Endometrial microvascular endothelial cells (primary cell): ENCODE results near the gene SLC29A2. TPM values are rescaled to one million over a fixed set of nuclear protein-coding genes. Genes with fewer than 3 reads are reported as not detected.

ENCODE experiments used
- in situ Hi-C: cut with HindIII; loops from 2 replicates; pipeline ENCODE4 v1.10.0; 2017; ENCODE audit warnings: low sequenced_read_pairs, low pct_unique_long_range_greater_than_20kb; ENCODE audit errors: inconsistent ontology term
- total RNA-seq: library from RNA; depleted of rRNA; stranded (reverse); fragments of >200 nt; gene quantifications from one replicate; pipeline ENCODE4 v1.2.3, GENCODE V29; 2015; ENCODE audit errors: inconsistent ontology term

SLC29A2 gene
- total RNA-seq, 1 donor from 2014 or later: not detected

DNA sequence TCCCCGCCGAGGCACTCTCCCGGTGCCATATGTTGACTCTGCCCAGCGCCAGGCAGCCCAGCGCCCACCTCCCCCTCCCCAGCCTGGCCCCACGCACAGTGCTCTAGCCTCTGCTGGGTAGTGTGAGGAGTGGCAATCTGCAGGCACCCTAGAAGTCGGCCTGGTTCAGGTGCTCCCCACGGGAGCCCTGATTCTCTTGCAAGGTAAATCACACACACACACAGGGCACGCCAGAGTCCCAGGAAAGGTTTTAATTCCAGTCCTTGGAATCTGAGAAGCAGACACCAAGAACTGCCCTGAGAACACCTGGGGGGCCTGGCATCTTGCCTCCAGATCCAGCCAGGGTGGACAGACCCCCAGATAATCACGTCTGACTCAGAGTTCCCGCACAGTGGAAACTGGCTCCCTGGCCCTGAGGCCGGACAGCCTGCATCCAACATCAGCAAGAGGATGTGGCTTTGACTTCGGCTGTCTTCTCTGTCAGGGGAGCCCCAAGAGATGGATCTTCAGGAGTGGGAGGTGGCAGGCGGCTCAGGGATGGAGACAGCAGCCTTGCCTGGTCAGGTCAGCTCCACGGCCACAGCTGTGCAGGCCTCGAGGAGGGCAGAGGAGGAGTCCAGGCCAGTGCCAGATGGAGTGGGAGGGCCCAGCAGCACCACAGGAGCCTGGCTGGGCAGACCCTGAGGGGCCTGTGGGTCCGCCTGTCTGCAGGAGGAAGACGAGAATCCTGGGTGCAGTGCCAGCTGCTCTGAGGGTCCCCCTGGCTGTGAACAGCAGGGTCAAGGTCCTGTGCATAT, 34.3 kb downstream of the SLC29A2 start:
- in situ Hi-C loops: no loop called here

DNA sequence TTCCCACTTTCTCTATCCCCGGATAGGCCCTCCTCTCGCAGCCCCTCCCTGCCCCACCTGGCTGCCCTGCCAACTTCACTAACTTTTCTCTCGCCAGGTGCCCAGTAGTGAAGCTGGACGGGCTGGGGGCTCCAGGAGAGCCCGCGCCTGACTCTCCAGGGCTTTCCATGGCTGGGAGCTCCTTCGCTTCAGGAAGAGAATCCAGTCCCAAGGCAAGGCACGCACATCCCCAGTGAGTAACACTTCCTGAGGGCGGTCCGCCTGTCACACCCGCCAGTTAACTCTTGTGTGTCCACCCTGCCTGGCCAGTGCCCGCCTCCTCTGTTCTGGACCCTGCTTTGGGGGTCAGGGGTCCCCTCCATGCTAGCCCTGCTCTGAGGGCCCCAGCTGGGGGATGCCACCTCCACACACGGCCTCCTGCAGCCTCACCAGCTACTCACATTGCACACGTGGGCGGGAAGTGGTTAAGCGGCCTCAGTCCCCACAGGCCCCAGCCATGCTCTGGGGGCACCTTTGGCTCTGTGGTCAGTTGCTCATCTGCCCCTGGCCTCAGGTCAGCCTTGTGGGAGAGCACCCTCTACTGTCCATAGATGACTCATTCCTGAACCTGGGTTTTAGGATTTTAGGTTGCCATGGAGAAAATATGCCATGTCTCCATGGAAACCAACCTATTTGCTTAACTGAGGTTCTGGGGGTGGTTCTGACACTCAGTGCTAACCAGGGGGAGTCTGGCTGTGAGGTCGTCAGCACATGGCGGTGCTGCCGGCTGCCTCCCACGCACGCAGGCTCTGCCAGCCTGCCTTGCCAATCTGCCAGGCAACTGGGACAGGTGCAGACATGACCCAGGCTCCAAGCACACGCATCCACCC, 35.1 kb downstream of the SLC29A2 start, which contains the start of gene RIN1:
Gene RIN1, minus strand, starts transcription at position 201 of the 869 bp plus-strand sequence. Its CDS starts 32 bp downstream, at position 169.
- in situ Hi-C loops: no loop called here

- in situ Hi-C loops: no loop called here
These were observed 35.9 kb downstream of the SLC29A2 start for GRCh38 chr11:66335531-66336233.

GRCh38 chr11:66334605-66335442, 36.7 kb downstream of the SLC29A2 start:
- in situ Hi-C loops: no loop called here

DNA sequence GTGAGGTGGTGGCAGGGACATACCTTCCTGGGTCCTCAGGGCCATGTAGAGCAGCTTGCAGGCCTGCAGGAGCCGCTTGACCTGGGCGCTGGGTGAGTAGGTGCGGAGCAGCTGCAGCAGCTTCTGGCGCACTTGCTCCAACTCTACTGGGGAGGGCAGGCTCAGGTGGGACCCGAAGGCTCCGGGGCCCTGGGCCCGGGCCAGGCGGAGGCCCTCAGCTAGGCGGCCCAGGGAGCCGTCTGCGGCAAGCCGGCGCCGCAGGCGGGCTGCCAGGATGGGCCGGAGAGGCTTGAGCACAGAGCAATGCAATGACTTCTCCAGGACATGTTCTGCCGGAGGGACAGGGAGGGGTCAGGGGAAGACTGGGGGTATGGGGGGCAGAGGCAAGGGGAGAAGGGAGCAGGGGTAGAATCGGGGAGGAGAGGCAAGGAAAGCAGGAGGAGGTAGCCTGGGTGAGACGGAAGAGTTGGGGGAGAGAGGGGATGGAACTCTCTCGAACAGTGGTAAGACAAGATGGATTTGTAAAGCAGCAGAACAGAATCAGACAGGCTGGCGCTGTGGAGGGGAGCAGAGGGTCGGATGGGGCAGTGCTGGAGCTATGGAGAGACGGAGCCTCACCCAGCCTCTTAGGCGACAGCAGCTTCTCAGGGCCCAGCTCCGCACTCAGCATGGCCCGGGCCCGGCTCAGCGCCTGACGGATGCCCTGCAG, 37.5 kb downstream of the SLC29A2 start:
- in situ Hi-C loops: no loop called here

DNA sequence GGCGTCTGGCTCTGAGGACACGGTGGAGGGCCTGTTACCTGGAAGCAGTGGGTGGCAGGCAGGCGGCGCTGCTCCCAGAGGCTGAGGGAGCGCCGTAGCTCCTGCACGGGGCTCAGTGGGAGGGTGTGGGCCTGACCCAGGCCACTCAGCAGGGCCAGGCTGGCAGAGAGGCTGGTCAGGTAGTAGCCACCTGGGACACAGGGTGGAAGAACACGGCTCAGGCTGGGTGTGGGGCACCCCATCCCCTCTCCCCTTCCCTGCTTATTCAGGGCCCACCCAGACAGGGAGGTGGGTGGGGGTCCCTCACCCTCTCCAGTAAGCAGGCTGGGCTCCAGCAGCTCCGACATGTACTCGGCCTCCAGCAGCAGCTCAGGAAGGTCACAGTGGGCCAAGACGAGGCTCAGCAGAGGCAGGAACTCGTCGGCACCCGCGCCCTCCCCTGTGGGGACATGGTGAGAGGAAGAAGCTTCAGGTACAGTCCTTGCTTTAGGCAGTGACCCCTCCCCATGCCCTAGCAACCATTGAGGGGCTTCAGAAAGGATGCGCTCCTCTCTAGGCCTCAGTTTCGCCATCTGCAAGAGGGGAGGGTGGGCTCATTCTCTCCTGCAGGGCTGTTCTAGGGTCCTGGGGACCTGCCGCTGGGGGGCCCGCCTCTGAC, 38.2 kb downstream of the SLC29A2 start:
- in situ Hi-C loops: no loop called here

- in situ Hi-C loops: no loop called here
These were observed 39.0 kb downstream of the SLC29A2 start for GRCh38 chr11:66332371-66333219.

GRCh38 chr11:66331542-66332370, 39.8 kb downstream of the SLC29A2 start:
- in situ Hi-C loops: no loop called here

DNA sequence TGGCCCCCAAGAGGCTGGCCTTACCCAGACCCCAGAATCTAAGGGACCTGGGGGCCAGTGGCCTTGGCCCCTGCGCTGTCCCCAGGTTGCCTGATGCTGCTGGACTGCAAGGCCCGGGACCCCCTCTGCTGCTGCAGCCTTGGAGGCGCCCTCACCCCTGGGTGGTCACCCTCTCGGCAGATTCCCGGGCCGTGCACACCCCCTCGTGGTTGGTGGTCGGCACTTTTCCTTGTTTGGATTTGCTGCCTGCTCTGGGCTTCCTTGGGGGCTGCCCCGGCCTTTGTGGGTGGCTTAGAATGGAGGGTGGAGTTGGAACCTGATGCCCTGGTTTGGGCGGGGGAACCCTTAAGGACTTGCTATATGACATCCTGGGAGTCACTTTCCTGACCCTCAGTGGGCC, 40.6 kb downstream of the SLC29A2 start:
- in situ Hi-C loops: no loop called here

GRCh38 chr11:66329165-66329673, 42.3 kb downstream of the SLC29A2 start:
- in situ Hi-C loops: no loop called here

- in situ Hi-C loops: no loop called here
These were observed 43.0 kb downstream of the SLC29A2 start for GRCh38 chr11:66328302-66329144.

DNA sequence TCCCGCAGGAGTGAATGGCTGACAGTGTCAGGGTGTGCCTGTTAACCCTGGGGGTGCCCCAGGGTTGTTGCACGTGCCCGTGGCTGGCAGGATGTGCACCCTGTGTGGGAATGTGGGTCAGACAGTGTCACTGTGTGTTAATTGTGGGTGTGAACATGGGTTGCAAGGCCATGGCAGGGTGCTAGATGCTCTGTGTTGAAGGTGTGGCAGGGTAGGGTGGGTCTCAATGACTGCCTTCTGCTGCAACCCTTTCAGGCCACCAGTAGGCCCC, 43.6 kb downstream of the SLC29A2 start:
- in situ Hi-C loops: no loop called here

GRCh38 chr11:66327171-66328030, 44.2 kb downstream of the SLC29A2 start:
- in situ Hi-C loops: no loop called here
